ENCODE results near the gene TMEM255B.
"Not testable (repeated sequence)": the region's sequence is repeated elsewhere in the genome, so short reads cannot be mapped to it uniquely, and the experiment has no call there.

Gene TMEM255B

DNA sequence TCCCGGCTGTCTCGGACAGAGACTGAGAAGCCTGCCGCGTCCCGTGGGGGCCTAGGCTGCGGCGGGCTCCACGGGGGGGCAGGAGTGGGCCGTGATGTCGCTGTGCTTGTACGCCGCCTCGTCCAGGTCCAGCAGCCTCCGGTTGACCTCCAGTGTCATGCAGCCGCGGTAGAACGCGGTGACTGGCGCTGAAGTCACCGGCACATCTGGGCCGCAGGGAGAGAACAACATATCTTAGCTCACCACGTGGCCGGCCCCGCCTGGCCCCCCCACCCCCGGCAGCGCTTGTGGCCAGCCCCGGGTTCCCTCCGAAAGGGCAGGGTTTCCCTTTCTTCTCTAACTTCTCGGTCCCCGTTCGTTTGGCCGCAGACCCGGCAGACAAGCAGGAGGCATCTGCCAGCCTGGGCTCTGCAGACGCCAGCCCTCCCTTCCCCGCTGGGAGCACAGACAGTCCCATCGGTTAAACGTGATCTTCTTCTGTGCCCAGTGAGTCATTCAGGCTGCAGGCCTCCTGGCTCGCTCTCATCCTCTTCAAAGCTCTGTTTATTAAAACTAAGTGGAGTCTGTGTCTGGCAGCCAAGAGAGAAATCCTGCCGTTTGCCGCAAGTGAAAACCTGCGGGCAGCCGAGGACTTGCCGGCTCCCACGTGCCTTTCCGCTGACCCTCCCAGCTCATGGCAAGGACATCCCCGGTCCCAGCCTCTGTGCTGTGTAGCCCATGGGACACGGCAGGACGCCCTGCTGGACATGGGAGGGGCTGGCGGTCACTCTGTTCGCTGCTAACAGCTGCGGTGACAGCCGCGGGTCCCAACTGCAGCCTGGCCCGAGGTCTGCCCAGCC lies 62.0 kb downstream of the TMEM255B start:
- peak; percentile 53 for DNase-seq

DNA sequence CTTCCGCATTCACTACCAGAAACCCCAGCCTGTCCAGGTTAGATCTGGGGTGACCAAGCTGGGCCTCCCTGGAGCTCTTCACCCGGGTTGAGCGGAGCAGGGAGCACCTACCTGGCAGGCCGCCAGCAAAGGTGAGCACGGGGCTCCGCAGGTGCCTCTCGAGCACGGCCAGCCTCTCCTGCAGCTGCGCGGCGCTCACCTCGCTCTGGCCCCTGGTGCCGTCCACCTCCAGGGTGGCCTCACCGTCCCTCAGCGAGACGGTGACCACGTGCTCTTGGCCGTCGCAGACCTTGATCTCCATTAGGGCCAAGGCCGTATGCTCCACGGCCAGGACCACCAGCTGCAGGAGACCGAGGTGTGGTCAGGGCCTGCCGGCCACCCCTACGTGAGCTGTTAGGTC lies 62.8 kb downstream of the TMEM255B start:
- no peak for DNase-seq

DNA sequence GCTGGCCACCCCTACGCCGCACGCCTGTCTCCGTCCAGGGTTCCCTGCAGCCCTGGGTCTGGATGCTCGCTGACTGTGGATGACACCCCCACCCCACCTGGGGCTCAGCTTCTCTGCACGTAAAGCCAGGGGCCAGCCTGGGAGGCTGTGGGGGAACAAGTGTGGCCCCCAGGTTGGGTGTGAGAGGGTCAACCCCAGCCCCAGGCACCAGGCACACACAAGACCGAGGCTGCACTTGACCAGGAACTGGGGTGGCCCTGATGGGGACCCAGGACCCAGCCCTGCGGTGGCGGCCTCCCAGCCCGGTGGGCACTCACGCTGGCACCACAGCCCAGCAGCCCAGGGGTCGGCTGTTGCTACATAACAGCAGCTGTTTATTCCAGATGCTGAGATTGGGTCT lies 63.2 kb downstream of the TMEM255B start:
- DNase-seq, result no peak

DNA sequence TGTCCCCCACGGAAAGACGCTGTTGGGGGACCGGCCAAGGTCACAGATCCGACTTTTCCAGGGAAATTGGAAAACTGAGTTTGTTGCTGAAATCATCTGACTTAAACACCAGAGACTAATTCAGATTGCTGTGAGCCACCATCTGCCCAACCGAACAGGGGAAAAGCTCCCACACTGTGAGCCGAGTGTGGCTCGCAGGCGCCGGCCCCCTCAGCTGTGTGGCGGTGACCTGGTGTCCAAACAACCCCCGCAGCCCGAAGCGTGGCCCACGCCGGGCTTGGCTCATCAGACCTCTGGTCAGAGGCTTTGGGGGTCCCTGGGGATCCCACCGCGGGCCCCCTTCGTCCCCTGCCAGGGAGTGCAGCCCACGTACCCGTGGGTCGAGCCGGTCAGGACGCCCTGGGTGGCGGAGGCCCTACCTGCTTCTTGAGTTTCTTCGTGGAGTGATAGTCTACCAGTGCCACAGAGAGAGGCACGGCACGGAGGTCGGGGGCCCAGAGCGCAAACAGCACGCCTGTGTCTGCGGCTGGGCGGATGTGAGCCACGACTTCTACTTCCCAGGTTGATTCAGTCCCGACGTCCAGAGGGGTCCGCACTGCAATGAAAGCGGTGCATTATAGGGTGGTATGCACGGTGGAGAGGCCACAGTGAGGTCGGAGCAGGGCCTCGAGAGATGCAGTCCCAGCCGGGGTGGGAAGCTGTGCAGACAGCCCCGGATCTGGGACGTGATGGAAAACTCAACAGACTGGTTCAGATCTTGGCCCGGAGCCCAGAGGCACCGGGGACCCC lies 64.1 kb downstream of the TMEM255B start:
- DNase-seq, result no peak

DNA sequence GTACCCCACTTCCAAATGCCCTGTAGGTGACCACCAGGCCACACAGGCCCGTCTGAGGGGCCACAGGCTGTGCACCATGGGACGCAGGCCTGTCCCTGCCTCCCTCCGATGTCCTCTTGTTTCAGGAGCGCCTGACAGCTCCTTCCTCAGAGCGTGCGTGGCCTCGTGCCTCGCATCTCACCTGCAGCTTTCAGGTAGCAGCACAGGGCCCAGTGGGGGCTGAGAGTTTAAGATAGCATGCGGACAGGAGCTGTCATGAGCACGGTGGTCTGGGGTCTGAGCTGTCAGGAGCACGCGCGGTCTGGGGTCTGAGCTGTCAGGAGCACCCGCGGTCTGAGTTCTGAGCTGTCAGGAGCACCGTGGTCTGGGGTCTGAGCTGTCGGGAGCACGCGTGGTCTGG lies 64.7 kb downstream of the TMEM255B start:
- DNase-seq, result no peak

DNA sequence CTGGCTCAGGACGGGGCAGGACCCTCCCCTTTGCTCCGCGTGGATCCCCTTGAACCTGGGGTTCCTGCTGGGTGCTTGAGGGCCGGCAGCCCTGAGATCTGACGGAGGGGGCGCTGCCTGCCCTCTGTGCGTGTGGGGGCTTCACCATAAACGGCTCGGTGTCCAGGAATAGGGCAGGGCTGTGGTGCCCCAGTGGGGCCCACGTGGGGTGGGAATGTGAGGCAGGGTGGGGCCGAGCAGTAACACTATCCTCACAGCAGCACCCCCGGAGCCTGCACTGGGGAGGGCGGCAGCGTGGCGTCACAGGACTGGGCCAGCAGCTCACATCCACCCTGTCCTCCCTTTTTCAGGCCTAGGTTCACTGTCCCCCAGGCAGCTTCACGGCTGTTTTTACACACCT lies 66.8 kb downstream of the TMEM255B start:
- DNase-seq, result no peak

DNA sequence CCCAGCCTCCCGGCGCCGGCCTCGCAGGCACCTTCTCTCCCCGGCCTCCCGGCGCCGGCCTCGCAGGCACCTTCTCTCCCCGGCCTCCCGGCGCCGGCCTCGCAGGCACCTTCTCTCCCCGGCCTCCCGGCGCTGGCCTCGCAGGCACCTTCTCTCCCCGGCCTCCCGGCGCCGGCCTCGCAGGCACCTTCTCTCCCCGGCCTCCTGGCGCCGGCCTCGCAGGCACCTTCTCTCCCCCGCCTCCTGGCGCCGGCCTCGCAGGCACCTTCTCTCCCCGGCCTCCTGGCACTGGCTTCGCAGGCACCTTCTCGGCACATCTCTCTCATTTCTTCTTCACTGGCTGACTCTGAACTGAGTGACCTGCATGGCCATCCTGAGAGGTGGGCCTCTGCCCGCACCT lies 67.4 kb downstream of the TMEM255B start:
- DNase-seq, result not testable (repeated sequence)

DNA sequence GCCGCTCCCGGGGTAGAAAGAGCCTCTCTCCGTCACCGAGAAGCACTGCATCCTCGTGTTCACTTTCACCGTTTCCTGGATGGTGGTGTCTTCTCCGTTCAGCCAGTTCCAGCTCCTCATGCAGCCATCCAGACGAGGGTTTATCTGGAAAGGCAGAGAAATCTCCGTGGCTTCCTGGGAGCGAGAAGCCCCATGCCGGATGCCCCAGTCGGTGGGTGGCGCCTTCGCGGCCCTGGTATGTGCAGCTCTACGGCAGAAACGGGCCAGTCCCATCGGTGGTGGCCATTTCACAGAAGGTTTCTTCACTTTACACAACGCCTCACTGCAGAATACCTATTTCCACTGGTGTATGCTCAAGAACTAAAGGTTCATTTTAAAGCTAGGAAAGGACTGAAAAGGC lies 68.0 kb downstream of the TMEM255B start:
- DNase-seq, result no peak

DNA sequence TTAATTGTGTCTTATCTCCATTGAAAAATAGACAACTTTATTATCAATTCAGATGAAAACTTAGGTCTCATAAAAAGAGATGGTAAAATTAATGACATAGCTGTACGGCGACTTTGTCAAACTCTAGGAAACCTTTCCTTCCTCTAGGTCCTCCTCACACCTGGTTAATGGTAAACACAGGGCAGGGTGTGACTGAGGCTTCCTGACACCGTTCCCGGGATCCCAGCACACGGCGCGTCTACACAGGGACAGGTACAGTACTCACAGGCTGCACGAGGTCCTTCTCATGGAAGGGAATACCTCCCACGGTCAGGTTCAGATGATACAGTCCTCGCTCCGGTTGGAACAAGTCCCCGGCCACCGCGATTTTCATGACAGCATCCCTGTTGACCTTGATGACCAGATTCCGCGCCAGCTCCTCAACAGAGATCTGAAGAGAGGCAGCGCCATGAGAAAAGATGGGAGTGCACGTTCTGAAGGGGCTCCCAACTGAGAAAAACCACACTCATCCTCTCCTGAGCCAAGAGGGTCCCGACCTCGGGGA lies 69.3 kb downstream of the TMEM255B start:
- no peak for DNase-seq

DNA sequence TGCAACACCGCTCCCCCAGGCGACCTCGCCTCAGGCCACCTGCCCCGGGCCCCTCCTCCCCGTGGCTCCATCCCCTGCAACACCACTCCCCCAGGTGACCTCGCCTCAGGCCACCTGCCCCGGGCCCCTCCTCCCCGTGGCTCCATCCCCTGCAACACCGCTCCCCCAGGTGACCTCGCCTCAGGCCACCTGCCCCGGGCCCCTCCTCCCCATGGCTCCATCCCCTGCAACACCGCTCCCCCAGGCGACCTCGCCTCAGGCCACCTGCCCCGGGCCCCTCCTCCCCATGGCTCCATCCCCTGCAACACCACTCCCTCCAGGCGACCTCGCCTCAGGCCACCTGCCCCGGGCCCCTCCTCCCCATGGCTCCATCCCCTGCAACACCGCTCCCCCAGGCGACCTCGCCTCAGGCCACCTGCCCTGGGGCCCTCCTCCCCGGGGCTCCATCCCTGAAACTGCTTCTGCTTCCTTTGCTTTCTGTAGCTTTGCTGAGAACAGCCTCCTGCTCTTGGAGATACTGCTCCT lies 71.5 kb downstream of the TMEM255B start:
- DNase-seq, result not testable (repeated sequence)

DNA sequence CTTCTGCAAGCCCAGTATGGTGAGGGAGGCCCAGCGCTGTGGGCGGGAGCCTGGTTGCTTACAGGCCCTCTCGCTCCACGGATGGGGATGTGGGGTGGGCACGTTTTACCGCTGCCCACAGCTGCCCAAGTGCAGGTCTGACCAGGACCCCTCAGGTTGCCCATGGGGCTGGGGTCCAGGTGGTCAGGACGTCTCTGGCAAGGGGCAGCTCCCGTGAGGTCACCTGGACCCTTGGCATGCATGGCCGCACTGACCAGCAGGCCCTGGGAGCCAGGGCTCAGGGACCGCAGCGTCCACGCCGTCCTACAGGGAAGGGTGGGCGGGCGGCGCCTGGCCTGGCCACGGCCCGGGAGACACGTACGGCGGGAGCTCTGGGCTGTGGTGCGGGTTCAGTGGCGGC lies 72.0 kb downstream of the TMEM255B start:
- no peak for DNase-seq

DNA sequence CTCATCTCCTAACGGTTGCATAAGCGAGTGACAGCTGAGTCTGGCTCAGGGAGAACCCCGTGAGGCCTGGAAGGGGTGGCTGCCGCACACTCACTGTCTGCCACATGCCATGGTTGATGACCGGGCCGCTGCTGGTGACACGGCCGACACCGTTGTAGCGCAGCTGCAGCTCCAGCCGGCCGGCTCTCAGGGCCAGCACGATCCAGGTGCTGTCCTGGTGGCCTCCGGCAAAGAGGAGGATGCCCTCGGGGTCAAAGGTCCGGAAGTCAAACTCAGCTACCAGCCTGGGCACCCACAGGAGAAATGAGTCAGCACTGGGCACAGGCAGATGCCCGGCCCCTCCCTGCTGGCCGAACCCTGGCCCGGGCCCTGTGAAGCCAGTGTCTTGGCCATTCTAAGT lies 73.2 kb downstream of the TMEM255B start:
- no peak for DNase-seq

DNA sequence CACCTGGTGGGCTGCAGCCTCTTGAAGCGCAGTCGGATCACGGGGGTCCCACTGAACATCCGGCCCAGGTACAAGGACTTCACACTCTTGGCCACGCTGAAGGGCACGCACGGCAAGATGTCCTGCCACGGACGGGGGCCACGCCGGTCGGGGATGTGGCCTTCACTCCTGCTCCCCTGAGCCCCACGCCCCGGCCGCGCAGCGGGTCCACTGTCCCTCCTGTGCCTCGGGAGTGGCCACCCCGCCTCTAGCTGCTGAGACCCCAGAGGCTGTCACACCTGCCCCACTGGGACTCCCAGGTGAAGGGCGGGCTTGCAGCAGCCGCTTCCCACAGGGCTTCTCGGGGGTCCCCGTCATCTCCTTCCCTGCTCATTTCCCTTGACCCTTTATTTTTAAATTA lies 73.6 kb downstream of the TMEM255B start:
- DNase-seq, result no peak

DNA sequence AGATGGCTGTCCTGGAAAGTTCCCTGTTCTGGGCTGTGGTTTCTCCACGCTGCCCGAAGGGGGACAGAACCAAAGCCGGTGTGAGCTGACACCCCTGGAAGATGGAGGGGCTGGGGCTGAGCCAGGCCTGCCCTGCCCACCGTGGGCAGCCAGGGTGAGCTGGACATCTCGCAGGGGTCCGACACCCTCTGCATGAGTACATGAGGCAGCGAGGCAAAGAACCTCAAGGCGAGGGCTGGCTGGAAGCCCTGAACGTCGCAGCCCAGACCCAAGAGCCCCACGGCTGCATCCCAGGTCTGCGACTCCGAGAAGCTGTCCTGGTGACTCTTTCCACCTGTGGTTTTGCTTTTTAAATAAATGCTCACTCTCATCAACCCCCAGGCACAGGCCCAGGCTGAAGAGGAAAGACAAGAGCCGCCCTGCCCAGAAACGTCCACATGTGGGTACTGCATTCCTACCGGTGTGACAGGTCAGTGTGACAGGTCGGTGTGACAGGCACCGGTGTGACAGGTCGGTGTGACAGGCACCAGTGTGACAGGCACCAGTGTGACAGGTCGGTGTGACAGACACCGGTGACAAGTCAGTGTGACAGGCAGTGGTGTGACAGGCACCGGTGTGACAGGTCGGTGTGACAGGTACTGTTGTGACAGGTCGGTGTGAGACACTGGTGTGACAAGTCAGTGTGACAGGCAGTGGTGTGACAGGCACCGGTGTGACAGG lies 74.2 kb downstream of the TMEM255B start:
- DNase-seq, result no peak

DNA sequence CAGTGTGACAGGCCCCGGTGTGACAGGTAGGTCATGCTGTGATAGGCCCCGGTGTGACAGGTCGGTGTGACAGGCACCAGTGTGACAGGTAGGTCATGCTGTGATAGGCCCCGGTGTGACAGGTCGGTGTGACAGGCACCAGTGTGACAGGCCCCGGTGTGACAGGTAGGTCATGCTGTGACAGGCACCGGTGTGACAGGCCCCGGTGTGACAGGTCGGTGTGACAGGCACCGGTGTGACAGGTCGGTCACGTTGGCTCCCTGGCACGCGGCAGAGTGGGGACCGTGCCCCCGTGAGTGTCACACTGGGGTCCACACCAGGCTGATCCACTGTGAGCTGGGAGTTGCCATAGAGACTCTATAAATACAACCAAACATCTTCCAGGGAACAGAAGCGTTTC lies 75.0 kb downstream of the TMEM255B start:
- not testable (repeated sequence) for DNase-seq

DNA sequence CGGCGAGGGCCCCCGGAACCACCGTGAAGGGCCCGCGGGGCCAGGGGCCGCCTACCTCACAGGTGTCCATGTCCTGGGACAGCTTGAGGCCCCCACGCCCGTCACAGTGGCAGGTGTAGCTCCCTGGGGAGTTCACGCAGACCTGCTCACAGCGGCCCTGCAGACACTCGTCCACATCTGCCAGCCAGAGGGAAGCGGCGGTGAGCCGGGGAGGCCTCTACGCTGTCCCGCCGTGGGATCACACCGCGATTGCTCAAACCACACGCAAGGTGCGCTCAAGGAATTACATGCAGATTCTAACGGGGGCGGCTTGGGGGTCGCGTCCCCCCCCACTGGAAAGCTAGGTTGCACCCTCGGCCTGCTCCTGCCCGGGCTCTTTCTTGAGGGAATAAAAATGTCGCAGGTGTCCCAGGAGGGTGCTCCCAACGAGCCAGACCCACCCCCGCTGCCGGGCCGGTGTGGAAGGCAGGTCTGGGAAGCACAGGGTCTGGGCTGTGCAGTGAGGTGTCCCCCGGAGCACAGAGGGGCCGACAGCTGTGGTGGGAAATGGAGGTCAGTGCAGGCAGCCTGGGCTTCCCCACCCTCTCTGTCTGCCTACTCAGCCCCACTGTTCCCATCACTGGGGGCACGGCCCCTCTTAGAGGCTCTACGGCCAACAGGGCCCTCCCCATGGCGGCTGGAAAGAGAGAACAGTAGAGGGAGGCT lies 75.6 kb downstream of the TMEM255B start:
- no peak for DNase-seq

DNA sequence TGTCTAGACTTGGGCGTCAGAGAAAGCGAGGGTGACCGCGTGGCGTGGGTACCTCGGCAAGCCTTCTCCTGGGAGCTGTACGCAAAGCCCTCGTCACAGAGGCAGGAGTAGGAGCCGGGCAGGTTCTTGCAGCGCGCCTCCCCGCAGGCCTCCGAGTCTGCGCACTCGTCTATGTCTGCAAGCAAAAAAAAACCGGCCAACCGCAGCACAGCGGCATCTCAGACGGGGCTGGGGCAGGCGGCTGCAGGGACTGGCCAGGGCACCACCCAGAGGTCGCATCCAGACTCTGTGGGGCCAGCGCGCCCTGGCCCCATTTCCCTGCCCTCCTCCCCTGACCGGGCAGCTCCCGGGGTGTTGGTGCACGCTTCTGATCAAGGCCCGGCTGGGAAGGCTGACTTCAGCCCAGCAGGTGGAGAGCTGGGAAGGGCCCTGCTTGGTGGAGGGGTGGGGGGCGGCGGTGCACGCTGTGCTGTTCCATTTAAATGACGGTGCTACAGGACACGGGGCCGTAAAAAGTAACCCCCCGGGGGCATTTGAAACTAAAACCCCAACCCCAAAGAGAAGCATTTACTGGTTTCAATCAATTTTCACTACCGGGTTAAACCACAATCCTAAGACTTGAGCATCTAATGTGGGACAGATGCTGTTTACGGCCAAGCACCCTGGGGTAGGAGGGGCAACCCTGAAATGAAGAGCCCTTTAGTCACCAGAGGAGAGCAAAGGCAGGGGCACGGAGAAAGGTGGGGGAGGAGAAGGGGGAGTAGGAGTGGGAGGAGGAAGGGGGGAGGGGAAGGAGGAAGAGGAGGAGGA lies 76.6 kb downstream of the TMEM255B start:
- no peak for DNase-seq

DNA sequence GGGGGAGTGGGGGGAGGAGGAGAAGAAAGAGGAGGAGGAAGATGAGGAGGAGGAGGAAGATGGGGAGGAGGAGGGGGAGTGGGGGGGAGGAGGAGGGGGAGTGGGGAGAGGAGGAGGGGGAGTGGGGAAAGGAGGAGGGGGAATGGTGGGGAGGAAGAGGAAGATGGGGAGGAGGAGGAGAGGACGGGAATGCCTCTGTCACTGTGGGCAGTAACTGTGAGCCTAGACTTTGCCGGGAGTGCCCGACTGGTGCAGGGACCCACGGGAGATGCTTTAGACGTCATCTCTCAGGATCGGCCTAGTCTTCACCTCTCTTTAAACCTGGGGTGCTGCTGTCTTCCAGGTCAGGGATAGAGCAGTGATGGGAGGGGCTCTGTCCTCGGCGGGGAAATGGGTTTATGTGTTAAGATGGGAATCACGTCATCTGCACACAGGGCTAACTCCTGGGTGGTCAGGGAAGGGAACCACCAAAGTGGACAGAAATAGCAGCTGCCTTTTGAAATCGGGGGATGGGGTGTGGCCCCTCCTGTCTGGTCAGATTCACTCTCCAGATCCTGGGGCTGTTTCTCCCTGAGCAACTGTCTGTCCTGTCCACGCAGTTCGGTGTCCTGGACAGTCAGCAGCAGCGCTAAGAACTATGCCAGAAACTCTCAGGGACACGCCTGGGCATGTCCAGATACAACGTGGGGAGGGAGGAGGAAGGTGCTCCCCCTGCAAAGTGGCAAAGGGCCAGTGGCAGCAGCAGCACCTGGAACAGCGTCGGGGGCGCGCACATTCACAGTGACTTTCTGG lies 77.9 kb downstream of the TMEM255B start:
- no peak for DNase-seq

DNA sequence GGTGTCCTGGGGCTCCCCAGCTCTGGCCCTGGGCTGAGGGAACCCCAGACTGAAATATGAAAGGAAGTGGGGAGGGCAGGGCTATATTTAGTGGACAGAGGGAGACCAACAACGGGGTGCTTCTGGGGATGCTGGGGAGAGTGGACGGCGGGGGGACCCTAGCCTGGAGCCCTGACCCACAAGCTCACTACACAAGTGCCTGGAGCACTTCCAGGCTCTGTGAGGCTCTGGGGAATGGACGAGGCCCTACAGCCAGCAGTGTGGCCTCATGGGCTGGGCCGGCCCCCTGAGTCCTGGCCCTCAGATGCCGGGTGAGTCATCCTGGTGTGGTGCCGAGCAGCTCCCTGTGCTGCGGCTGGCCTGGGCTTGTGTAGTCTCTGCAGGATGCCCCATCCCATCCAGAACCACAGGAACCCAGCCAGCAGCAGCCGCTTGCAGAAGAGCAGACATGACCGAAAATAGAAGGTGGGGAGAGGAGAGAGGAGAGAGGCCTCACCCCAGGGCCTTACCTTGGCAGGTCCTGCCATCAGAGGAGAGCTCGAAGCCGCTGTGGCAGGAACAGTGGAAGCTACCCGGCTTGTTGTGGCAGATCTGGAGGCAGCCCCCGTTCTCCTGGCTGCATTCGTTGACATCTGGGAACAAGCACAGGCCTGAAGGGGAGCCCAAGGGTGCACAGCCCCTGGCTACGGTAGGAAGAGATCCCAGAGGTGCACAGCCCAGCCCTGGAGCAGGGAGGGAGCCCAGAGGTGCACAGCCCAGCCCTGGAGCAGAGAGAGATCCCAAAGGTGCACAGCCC lies 78.7 kb downstream of the TMEM255B start:
- no peak for DNase-seq

DNA sequence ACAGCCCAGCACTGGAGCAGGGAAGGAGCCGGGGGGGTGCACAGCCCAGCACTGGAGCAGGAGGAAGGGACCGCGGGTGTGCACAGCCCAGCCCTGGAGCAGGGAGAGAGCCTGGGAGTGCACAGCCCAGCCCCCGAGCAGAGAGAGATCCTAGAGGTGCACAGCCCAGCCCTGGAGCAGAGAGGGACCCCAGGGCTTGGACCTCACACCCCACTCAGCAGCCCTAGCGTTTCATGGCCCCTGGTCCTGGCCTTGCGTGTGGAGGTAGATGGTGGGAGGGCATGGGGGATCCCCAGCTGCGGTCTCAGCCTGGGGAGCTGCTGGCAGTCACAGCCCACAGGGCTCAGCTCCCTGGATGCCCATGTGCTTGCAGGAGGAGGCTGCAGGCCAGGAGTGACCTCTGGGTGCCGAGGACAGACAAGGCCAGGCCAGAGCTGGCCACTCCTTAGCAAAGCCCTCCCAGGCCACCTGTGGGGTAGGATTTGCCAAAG lies 79.7 kb downstream of the TMEM255B start:
- DNase-seq, result no peak

All from NCI-H2227 treated with DMSO at 0.1 percent for 48 hours (cell line).